MM.1S (cell line): ENCODE results near the gene ADGRV1.

Experiments
- DNase-seq: peaks from one replicate; pipeline ENCODE4 v3.0.0-alpha.2; 2015
- H2AFZ ChIP-seq: fragments of 300-600 bp; sonication (generic); 2 replicates; pipeline ENCODE4 v1.6.0; 2016; ENCODE audit warnings: antibody characterized with exemption, low read length
- H3F3A ChIP-seq: fragments of 300-600 bp; sonication (generic); 2 replicates; pipeline ENCODE4 v1.6.1; 2016; ENCODE audit warnings: mild to moderate bottlenecking, antibody characterized with exemption, low read length, moderate library complexity, mixed read lengths; ENCODE audit not compliant: insufficient read depth
- H3K27ac ChIP-seq: fragments of 300-600 bp; sonication (generic); 2 replicates; pipeline ENCODE4 v1.5.1; 2016; ENCODE audit warnings: mild to moderate bottlenecking, low read length
- H3K27me3 ChIP-seq: fragments of 300-600 bp; sonication (generic); replicated peaks from 2 replicates; pipeline ENCODE4 v1.6.0; 2016; ENCODE audit warnings: low read length; ENCODE audit not compliant: insufficient read depth
- H3K36me3 ChIP-seq: fragments of 300-600 bp; sonication (generic); replicated peaks from 2 replicates; pipeline ENCODE4 v1.6.1; 2016; ENCODE audit warnings: mild to moderate bottlenecking, low read length, mixed read lengths; ENCODE audit not compliant: insufficient read depth
- H3K4me1 ChIP-seq: fragments of 300-600 bp; sonication (generic); 2 replicates; pipeline ENCODE4 v1.6.1; 2016; ENCODE audit warnings: low read length, mixed read lengths
- H3K4me2 ChIP-seq: fragments of 300-600 bp; sonication (generic); 2 replicates; pipeline ENCODE4 v1.6.0; 2016; ENCODE audit warnings: low read depth, low read length
- H3K4me3 ChIP-seq: fragments of 300-600 bp; sonication (generic); 2 replicates; pipeline ENCODE4 v1.5.1; 2016; ENCODE audit warnings: low read length, mixed read lengths
- H3K79me2 ChIP-seq: fragments of 300-600 bp; sonication (generic); 2 replicates; pipeline ENCODE4 v1.6.1; 2016; ENCODE audit warnings: mixed run types, low read length, mixed read lengths
- H3K9ac ChIP-seq: fragments of 300-600 bp; sonication (generic); 2 replicates; pipeline ENCODE4 v1.6.1; 2016; ENCODE audit warnings: low read length, mixed read lengths
- H3K9me2 ChIP-seq: fragments of 300-600 bp; sonication (generic); replicated peaks from 2 replicates; pipeline ENCODE4 v1.6.1; 2016; ENCODE audit warnings: mild to moderate bottlenecking, low read length, mixed read lengths; ENCODE audit not compliant: insufficient read depth
- H3K9me3 ChIP-seq: fragments of 300-600 bp; sonication (generic); replicated peaks from 2 replicates; pipeline ENCODE4 v1.6.1; 2016; ENCODE audit warnings: mild to moderate bottlenecking, low read length, mixed read lengths; ENCODE audit not compliant: insufficient read depth
- H4K20me1 ChIP-seq: fragments of 300-600 bp; sonication (generic); 2 replicates; pipeline ENCODE4 v1.6.1; 2016; ENCODE audit warnings: mild to moderate bottlenecking, low read length, moderate library complexity, mixed read lengths; ENCODE audit not compliant: insufficient read depth
- EZH2 ChIP-seq: fragments of 300-600 bp; sonication (generic); optimal IDR thresholded peaks from 2 replicates; pipeline ENCODE3; 2017; ENCODE audit warnings: low read depth, mild to moderate bottlenecking, antibody characterized with exemption, low read length, mixed read lengths
- EZH2phosphoT487 ChIP-seq: fragments of 300-600 bp; sonication (generic); IDR thresholded peaks from 2 replicates; pipeline ENCODE4 v1.6.1; 2018; ENCODE audit warnings: antibody characterized with exemption, low read length
- TF ChIP-seq, protein P1 (sequence below): fragments of 300-600 bp; sonication (generic); IDR thresholded peaks from 2 replicates; pipeline ENCODE4 v1.5.1; 2016; ENCODE audit warnings: antibody characterized with exemption, low read length, mixed read lengths

The ADGRV1 gene

GRCh38 chr5:91127456-91128081 lies 569.0 kb downstream of the ADGRV1 start:
- Histone ChIP-seq H4K20me1 (no peaks in the 10 kb centered on the region), H3K9me3 (no peaks in the 10 kb centered on the region), H3K9ac (no peak overlapping the region), H3K27ac (no peak overlapping the region), H3K4me1 (no peaks in the 10 kb centered on the region), H3K9me2 (no peaks in the 10 kb centered on the region), H3K79me2 (no peaks in the 10 kb centered on the region), H3F3A (no peaks in the 10 kb centered on the region), H3K36me3 (no peaks in the 10 kb centered on the region), H3K4me2 (no peak overlapping the region), H3K4me3 (no peak overlapping the region), H3K27me3 (no peaks in the 10 kb centered on the region), H2AFZ (no peak overlapping the region)
- DNase-seq = no peak
- TF ChIP-seq EZH2 = no peak
- TF ChIP-seq, protein P1, sequence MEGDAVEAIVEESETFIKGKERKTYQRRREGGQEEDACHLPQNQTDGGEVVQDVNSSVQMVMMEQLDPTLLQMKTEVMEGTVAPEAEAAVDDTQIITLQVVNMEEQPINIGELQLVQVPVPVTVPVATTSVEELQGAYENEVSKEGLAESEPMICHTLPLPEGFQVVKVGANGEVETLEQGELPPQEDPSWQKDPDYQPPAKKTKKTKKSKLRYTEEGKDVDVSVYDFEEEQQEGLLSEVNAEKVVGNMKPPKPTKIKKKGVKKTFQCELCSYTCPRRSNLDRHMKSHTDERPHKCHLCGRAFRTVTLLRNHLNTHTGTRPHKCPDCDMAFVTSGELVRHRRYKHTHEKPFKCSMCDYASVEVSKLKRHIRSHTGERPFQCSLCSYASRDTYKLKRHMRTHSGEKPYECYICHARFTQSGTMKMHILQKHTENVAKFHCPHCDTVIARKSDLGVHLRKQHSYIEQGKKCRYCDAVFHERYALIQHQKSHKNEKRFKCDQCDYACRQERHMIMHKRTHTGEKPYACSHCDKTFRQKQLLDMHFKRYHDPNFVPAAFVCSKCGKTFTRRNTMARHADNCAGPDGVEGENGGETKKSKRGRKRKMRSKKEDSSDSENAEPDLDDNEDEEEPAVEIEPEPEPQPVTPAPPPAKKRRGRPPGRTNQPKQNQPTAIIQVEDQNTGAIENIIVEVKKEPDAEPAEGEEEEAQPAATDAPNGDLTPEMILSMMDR = no peak
- TF ChIP-seq EZH2phosphoT487 = no peak

GRCh38 chr5:91128604-91129003 lies 570.0 kb downstream of the ADGRV1 start:
- H3K9me3 ChIP-seq = no peaks in the 10 kb centered on the region
- no peaks in the 10 kb centered on the region for H3K4me1 ChIP-seq
- no peak overlapping the region for H2AFZ ChIP-seq
- no peaks in the 10 kb centered on the region for H3K27me3 ChIP-seq
- H4K20me1 ChIP-seq = no peaks in the 10 kb centered on the region
- TF ChIP-seq, protein P1 = no peak
- TF ChIP-seq EZH2phosphoT487 (no peak), EZH2 (no peak)
- no peak overlapping the region for H3K4me3 ChIP-seq
- DNase-seq = no peak
- no peaks in the 10 kb centered on the region for H3K79me2 ChIP-seq
- H3K9ac ChIP-seq = no peak overlapping the region
- H3F3A ChIP-seq = no peaks in the 10 kb centered on the region
- no peaks in the 10 kb centered on the region for H3K9me2 ChIP-seq
- no peak overlapping the region for H3K27ac ChIP-seq
- no peak overlapping the region for H3K4me2 ChIP-seq
- no peaks in the 10 kb centered on the region for H3K36me3 ChIP-seq

- H3K9me3 ChIP-seq = no peaks in the 10 kb centered on the region
- H2AFZ ChIP-seq = no peak overlapping the region
- no peaks in the 10 kb centered on the region for H3K79me2 ChIP-seq
- H4K20me1 ChIP-seq = no peaks in the 10 kb centered on the region
- no peaks in the 10 kb centered on the region for H3K4me1 ChIP-seq
- no peak overlapping the region for H3K4me2 ChIP-seq
- no peak overlapping the region for H3K27ac ChIP-seq
- H3K9me2 ChIP-seq = no peaks in the 10 kb centered on the region
- DNase-seq = no peak
- no peaks in the 10 kb centered on the region for H3K36me3 ChIP-seq
- H3F3A ChIP-seq = no peaks in the 10 kb centered on the region
- H3K4me3 ChIP-seq = no peak overlapping the region
- TF ChIP-seq EZH2 (no peak), EZH2phosphoT487 (no peak)
- TF ChIP-seq, protein P1 = no peak
- no peak overlapping the region for H3K9ac ChIP-seq
- H3K27me3 ChIP-seq = no peaks in the 10 kb centered on the region
Observed at GRCh38 chr5:91129748-91130147, 571.2 kb downstream of the ADGRV1 start.
